Right atrium auricular region (tissue), 2 donors: ENCODE results near the gene BGLAP. TPM values are rescaled to one million over a fixed set of nuclear protein-coding genes. Genes with fewer than 3 reads are reported as not detected.

ENCODE experiments used
- DNase-seq: peaks from one replicate; pipeline ENCODE4 v3.0.0-alpha.2; 2019; ENCODE audit warnings: low spot score
- H3K27ac ChIP-seq, 2 donors: fragments of 200-600 bp; sonication (generic); 1 replicate in 1 of 2; 2 replicates in 1 of 2; pipeline ENCODE4 v1.5.1; 2016 to 2019
- H3K27me3 ChIP-seq, 2 donors: fragments of 200-600 bp; sonication (generic); one replicate each; pipeline versions ENCODE4 v1.5.1 to v1.6.0; 2017 to 2019
- H3K36me3 ChIP-seq: fragments of 200-600 bp; sonication (generic); one replicate; pipeline ENCODE4 v1.5.1; 2016
- H3K4me1 ChIP-seq, 2 donors: fragments of 200-600 bp; sonication (generic); one replicate each; pipeline versions ENCODE4 v1.5.1 to v1.6.0; 2017 to 2019
- H3K4me3 ChIP-seq, 2 donors: fragments of 200-600 bp; sonication (generic); 1 replicate in 1 of 2; 2 replicates in 1 of 2; pipeline ENCODE4 v1.5.1; 2017 to 2019; ENCODE audit warnings: mild to moderate bottlenecking in 1 of 2, moderate library complexity in 1 of 2
- H3K9me3 ChIP-seq, 2 donors: fragments of 200-600 bp; sonication (generic); one replicate each; pipeline ENCODE4 v1.5.1; 2019
- total RNA-seq, 2 donors: library from RNA; depleted of rRNA; stranded (reverse); fragments of >200 nt; gene quantifications; one replicate each; pipeline ENCODE4 v1.1.0, GENCODE V29; 2016
- TF ChIP-seq, protein P1 (sequence below), 2 donors: fragments of 200-600 bp; sonication (generic); IDR thresholded peaks; one replicate each; pipeline ENCODE4 v1.5.1; 2019; ENCODE audit warnings: antibody characterized with exemption in 2 of 2

BGLAP gene
- total RNA-seq, 2 donors from 2014 or later: not detected

DNA sequence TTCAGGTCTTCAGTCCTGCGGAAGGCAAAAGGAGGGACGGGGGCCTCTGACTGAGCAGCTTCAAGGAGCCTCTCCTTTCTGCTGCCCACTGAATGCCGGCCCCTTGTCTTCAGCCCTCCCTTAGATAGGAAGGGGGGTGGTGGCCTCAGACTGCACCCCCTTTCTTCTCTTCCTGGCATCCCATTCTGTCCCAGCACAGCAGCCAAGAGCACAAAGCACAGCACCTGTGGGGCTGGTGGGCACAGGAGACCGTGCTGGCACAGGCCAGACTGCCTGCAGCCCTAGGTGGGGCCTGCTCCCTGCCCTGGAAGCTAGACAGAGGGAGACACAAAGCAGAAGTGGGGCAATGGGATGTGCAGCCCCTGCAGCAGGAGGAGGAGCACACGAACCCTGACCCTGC is 7.6 kb downstream of the BGLAP start:
- no peak for DNase-seq
- TF ChIP-seq, protein P1, sequence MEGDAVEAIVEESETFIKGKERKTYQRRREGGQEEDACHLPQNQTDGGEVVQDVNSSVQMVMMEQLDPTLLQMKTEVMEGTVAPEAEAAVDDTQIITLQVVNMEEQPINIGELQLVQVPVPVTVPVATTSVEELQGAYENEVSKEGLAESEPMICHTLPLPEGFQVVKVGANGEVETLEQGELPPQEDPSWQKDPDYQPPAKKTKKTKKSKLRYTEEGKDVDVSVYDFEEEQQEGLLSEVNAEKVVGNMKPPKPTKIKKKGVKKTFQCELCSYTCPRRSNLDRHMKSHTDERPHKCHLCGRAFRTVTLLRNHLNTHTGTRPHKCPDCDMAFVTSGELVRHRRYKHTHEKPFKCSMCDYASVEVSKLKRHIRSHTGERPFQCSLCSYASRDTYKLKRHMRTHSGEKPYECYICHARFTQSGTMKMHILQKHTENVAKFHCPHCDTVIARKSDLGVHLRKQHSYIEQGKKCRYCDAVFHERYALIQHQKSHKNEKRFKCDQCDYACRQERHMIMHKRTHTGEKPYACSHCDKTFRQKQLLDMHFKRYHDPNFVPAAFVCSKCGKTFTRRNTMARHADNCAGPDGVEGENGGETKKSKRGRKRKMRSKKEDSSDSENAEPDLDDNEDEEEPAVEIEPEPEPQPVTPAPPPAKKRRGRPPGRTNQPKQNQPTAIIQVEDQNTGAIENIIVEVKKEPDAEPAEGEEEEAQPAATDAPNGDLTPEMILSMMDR (IDR thresholded peaks at IDR 0.05): no peak
- H3K4me1 ChIP-seq: peaks cover 0 to 49% of the 10 kb centered on the region in 2 donors
- H3K9me3 ChIP-seq: no peaks in the 10 kb centered on the region
- peaks cover 53% of the 10 kb centered on the region for H3K36me3 ChIP-seq
- no peak overlapping the region for H3K27ac ChIP-seq
- H3K4me3 ChIP-seq: no peak overlapping the region
- no peaks in the 10 kb centered on the region for H3K27me3 ChIP-seq

DNA sequence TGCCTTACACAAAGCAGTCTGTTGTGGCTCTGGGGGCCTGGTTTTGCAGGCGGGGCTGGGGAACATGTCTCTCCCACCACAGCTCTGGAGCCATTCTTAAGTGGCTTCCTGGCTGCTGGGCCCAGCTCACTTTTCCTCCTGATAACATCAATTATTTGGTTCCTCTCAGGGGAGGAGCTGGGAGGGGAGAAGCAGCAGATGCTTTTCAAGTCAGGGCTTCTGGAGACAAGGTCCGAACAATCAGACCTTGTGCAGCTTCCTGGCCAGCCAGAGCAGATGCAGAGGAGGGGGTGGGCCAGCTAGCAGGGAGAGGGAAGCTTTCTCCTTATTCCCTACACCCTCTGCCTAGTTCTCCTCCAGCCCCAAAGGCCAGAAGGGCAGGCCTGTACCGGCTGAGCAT is 9.5 kb downstream of the BGLAP start:
- no peak for DNase-seq
- no peak overlapping the region for H3K27ac ChIP-seq
- TF ChIP-seq, protein P1 (IDR thresholded peaks at IDR 0.05): no peak
- H3K4me1 ChIP-seq: peaks cover 0 to 35% of the 10 kb centered on the region in 2 donors
- peaks cover 65% of the 10 kb centered on the region for H3K36me3 ChIP-seq
- no peaks in the 10 kb centered on the region for H3K9me3 ChIP-seq
- H3K27me3 ChIP-seq: no peaks in the 10 kb centered on the region
- no peak overlapping the region for H3K4me3 ChIP-seq

DNA sequence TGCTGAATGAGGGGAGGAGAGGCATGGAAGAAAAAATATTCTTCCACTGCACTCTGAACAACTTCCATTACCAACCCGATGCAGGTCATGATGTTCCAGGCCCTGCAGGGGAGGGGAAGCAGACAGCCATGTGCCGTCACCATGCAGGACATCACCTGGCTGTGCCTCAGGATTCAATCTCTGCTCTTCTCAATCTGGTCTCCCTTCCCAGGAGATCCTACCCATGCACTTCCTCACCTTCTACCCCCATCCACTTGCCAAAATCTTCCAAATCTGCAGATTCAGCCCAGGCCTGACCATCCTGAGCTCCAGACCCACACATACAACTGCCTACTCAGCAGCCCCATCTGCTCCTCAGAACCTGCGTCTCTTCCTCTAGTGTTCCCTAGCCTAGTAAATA is 11.7 kb downstream of the BGLAP start:
- no peak overlapping the region for H3K4me3 ChIP-seq
- TF ChIP-seq, protein P1 (IDR thresholded peaks at IDR 0.05): no peak
- H3K9me3 ChIP-seq: no peaks in the 10 kb centered on the region
- no peak for DNase-seq
- peaks cover 86% of the 10 kb centered on the region for H3K36me3 ChIP-seq
- H3K27me3 ChIP-seq: no peaks in the 10 kb centered on the region
- H3K27ac ChIP-seq: no peak overlapping the region
- H3K4me1 ChIP-seq: peaks cover 0 to 18% of the 10 kb centered on the region in 2 donors

DNA sequence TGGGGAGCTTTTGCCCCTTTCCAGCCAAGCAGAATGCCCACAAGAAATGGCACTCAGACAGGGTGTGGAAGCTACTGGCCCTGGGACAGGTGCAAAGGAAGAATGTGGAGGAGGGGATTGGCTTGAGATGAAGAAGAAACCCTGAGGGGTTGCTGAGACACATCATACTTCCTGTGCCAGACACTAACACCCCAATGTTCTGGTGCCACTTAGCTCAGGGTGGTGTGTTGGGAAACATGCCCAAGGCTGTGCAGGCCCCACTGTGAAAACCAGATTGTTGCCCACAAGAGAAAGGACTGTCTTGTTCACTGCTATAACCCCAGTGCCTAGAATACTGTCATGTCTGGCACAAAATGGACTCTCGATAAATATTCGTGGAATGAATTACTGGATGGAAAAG is 15.7 kb downstream of the BGLAP start:
- H3K4me1 ChIP-seq: no peaks in the 10 kb centered on the region
- DNase-seq: no peak
- H3K4me3 ChIP-seq: no peak overlapping the region
- H3K36me3 ChIP-seq: peaks cover 87% of the 10 kb centered on the region
- H3K27ac ChIP-seq: no peak overlapping the region
- no peaks in the 10 kb centered on the region for H3K27me3 ChIP-seq
- H3K9me3 ChIP-seq: no peaks in the 10 kb centered on the region
- TF ChIP-seq, protein P1 (IDR thresholded peaks at IDR 0.05): no peak

DNA sequence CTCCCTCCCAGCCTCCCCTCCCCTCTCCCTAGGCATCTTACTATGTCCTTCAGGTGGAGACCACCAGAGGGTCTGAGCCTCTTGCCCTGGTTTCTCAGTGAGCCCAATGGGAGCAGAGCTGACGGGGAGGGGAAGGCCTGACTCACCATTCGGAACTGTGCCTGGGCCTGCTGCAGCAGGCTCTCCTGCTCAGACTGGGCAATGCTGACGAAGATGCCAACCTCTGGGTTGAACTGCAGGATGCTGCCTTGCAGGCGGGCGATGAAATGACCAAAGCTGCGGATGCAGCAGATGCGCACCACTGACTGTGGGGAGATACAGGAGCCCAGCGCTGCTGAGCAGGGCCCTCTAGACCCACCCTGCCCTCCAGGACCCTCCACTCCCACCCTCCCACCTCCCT is 16.9 kb downstream of the BGLAP start:
- Histone ChIP-seq H3K4me3 (no peak overlapping the region), H3K27ac (no peak overlapping the region), H3K9me3 (no peaks in the 10 kb centered on the region), H3K4me1 (no peaks in the 10 kb centered on the region), H3K27me3 (no peaks in the 10 kb centered on the region), H3K36me3 (peaks cover 87% of the 10 kb centered on the region)
- no peak for DNase-seq
- TF ChIP-seq, protein P1 (IDR thresholded peaks at IDR 0.05): no peak

DNA sequence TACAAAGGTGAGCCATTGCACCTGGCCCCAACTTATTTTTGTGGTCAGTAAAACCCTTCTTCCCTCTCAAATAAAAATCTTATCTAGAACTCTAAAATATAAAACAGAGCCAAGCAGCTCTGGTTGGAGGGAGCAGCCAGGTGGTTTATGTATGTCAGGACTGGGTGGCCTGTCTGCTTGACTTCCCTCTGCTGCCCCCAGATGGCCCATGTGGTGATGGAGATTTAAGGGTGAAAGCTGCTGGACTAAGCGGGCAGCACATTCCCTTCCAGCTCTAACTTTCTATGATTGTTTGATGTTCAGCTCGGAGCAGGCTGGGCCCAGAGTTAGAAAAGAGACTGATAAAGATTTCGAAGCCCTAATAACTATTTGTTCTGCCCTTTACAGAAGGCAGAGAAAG is 17.8 kb downstream of the BGLAP start:
- Histone ChIP-seq H3K36me3 (peaks cover 88% of the 10 kb centered on the region), H3K27ac (no peak overlapping the region), H3K9me3 (no peaks in the 10 kb centered on the region), H3K27me3 (no peaks in the 10 kb centered on the region), H3K4me3 (no peak overlapping the region), H3K4me1 (no peaks in the 10 kb centered on the region)
- no peak for DNase-seq
- TF ChIP-seq, protein P1 (IDR thresholded peaks at IDR 0.05): no peak
